GM12891 (cell line): Measurements from ENCODE around the gene SLIT1.

Experiments
- POLR2A ChIP-seq: IDR thresholded peaks from 2 replicates; pipeline ENCODE4 v1.6.1; 2011; ENCODE audit warnings: low read depth, low read length, control low read depth
- POLR2AphosphoS5 ChIP-seq: IDR thresholded peaks from 2 replicates; pipeline ENCODE4 v1.6.1; 2011; ENCODE audit warnings: low read depth, low read length, control low read depth
- POU2F2 ChIP-seq: IDR thresholded peaks from 2 replicates; pipeline ENCODE4 v1.6.1; 2011; ENCODE audit warnings: low read depth, mild to moderate bottlenecking, control low read depth, low read length, moderate library complexity

GRCh38 chr10:97078261-97078937, 107.4 kb downstream of the SLIT1 start:
- TF ChIP-seq POLR2A (no peak), POLR2AphosphoS5 (no peak), POU2F2 (no peak)
